Kidney (tissue), 14 donors: ENCODE data around the gene BARHL1. TPM values are rescaled to one million over a fixed set of nuclear protein-coding genes. Genes with fewer than 3 reads are reported as not detected.

ENCODE experiments used
- DNase-seq, 5 donors: peaks; one replicate each; pipeline ENCODE4 v3.0.0-alpha.2; 2013 to 2020
- FAIRE-seq: peaks from 2 replicates; lab custom pipeline; 2012; peaks lifted over from hg19 to GRCh38; lab: Jason Lieb, UNC
- H3K27ac ChIP-seq, 2 donors: one replicate each; pipeline ENCODE4 v1.7.0; 2013; ENCODE audit warnings: low read depth in 2 of 2, low read length in 2 of 2, inconsistent platforms in 1 of 2
- H3K27me3 ChIP-seq: one replicate; pipeline ENCODE4 v1.7.1; 2013; ENCODE audit warnings: low read length, inconsistent platforms; ENCODE audit not compliant: control insufficient read depth, insufficient read depth
- H3K36me3 ChIP-seq, 3 donors: one replicate each; pipeline versions ENCODE4 v1.7.0 to v1.7.1; 2013; ENCODE audit warnings: low read length in 3 of 3, control low read depth in 1 of 3, inconsistent platforms in 1 of 3; ENCODE audit not compliant: insufficient read depth in 3 of 3, control insufficient read depth in 2 of 3
- H3K4me1 ChIP-seq, 3 donors: one replicate each; pipeline versions ENCODE4 v1.7.0 to v1.7.1; 2013; ENCODE audit warnings: low read length in 3 of 3, inconsistent platforms in 1 of 3, low read depth in 1 of 3; ENCODE audit not compliant: control insufficient read depth in 2 of 3, insufficient read depth in 2 of 3
- H3K4me3 ChIP-seq, 3 donors: one replicate each; pipeline versions ENCODE4 v1.7.0 to v1.8.1; 2013; ENCODE audit warnings: low read length in 3 of 3, control low read depth in 1 of 3, inconsistent platforms in 1 of 3
- H3K9ac ChIP-seq, 3 donors: one replicate each; pipeline versions ENCODE4 v1.7.0 to v1.7.1; 2013; ENCODE audit warnings: low read length in 3 of 3, control low read depth in 1 of 3, inconsistent platforms in 1 of 3
- H3K9me3 ChIP-seq, 3 donors: one replicate each; pipeline versions ENCODE4 v1.7.0 to v1.7.1; 2013; ENCODE audit warnings: low read length in 3 of 3, control low read depth in 1 of 3, inconsistent platforms in 1 of 3; ENCODE audit not compliant: control insufficient read depth in 2 of 3, insufficient read depth in 1 of 3
- CTCF ChIP-seq: IDR thresholded peaks from 3 replicates; pipeline ENCODE4 v1.5.1; 2012; ENCODE audit warnings: mild to moderate bottlenecking, moderate library complexity, borderline replicate concordance; ENCODE audit not compliant: insufficient read depth; ENCODE audit errors: extremely low read depth
- intact Hi-C: fragments of 100-400 bp; cut with DNase I; formaldehyde crosslinking; loops from one replicate; pipeline ENCODE4 v1.11.1; 2022
- polyA plus RNA-seq: library from polyadenylated mRNA; stranded (reverse); fragments of 350-450 nt; fragmentation: Illumina TruSeq; extraction: RNeasy Lipid Tissue Mini Kit (QIAGEN cat#74804); gene quantifications from one replicate; pipeline ENCODE4 v1.2.3, GENCODE V29; 2014; ENCODE audit warnings: low read depth, low replicate concordance; ENCODE audit not compliant: insufficient read depth
- total RNA-seq: library from RNA; stranded (reverse); fragmentation: NEBNext Ultra II Directional; extraction: Animal tissue kit (Norgen Biotek cat#: 25700); gene quantifications from one replicate; pipeline ENCODE4 v1.2.1, GENCODE V29; 2021
- donor health status: control.
- donor health status: control.
- donor health status: control.
- donor health status: control.
- donor health status: control.
- donor health status: DM: yes; HTN: yes; CAD: no.
- donor health status: Normal renal cell carcinoma (clear cell type).

BARHL1 gene
- total and polyA plus RNA-seq, 2 donors from 2014 or later, result not detected

GRCh38 chr9:132575811-132576210 lies 6.6 kb upstream of the BARHL1 start:
- no peak for TF ChIP-seq CTCF
- Histone ChIP-seq H3K4me3 (no peak overlapping the region), H3K4me1 (no peaks in the 10 kb centered on the region), H3K9me3 (no peaks in the 10 kb centered on the region), H3K27me3 (peaks cover 33% of the 10 kb centered on the region), H3K9ac (no peak overlapping the region), H3K27ac (no peak overlapping the region), H3K36me3 (no peaks in the 10 kb centered on the region)
- FAIRE-seq (no peak), DNase-seq (peak in 1 of 5 donors; percentile 12)
- intact Hi-C loops, result loop anchor here (5.0 to 10.0 kb wide), 2 partner anchors 69 to 161 kb away; partner anchors contain the start of gene CFAP77

GRCh38 chr9:132577119-132577518 lies 5.3 kb upstream of the BARHL1 start:
- no peak overlapping the region for H3K27ac ChIP-seq
- H3K9ac ChIP-seq, result no peak overlapping the region
- no peak for DNase-seq
- TF ChIP-seq CTCF, result no peak
- H3K4me1 ChIP-seq, result no peaks in the 10 kb centered on the region
- H3K27me3 ChIP-seq, result peaks cover 43% of the 10 kb centered on the region
- H3K4me3 ChIP-seq, result no peak overlapping the region
- no peak for FAIRE-seq
- H3K9me3 ChIP-seq, result no peaks in the 10 kb centered on the region
- intact Hi-C loops, result loop anchor here (5.0 to 10.0 kb wide), 2 partner anchors 70 to 162 kb away; partner anchors contain the start of gene CFAP77
- H3K36me3 ChIP-seq, result no peaks in the 10 kb centered on the region

GRCh38 chr9:132578367-132578932 lies 4.0 kb upstream of the BARHL1 start:
- no peak for FAIRE-seq

More at GRCh38 chr9:132578367-132578932, 4.0 kb upstream of the BARHL1 start:
- TF ChIP-seq CTCF, result no peak
- Histone ChIP-seq H3K36me3 (no peaks in the 10 kb centered on the region), H3K4me1 (no peaks in the 10 kb centered on the region), H3K9ac (no peak overlapping the region), H3K4me3 (no peak overlapping the region), H3K27me3 (peaks cover 47% of the 10 kb centered on the region), H3K9me3 (no peaks in the 10 kb centered on the region), H3K27ac (no peak overlapping the region)
- DNase-seq, result peak in 1 of 5 donors; percentile 20
- intact Hi-C loops, result loop anchor here (5.0 to 10.0 kb wide), 2 partner anchors 71 to 164 kb away; partner anchors contain the start of gene CFAP77
